H1 (cell line): ENCODE measurements around the gene DOK1. TPM values are rescaled to one million over a fixed set of nuclear protein-coding genes. Genes with fewer than 3 reads are reported as not detected.

Experiments used
- CTCF ChIA-PET: fragments of 300-600 bp; sonication (Branson Sonifier 250); formaldehyde crosslinking; loops from one replicate; lab custom pipeline; 2021; ENCODE audit not compliant: partially characterized antibody; lab: Charles Lee
- POLR2A ChIA-PET: fragments of 300-600 bp; sonication (Branson Sonifier 250); formaldehyde crosslinking; loops from one replicate; lab custom pipeline; 2021; ENCODE audit warnings: inconsistent platforms; ENCODE audit not compliant: partially characterized antibody; lab: Charles Lee
- DNase-seq, 2 experiments: peaks; one replicate each; pipeline versions ENCODE4 v3.0.0 to v3.0.0-alpha.2; 2010 to 2022; ENCODE audit warnings: low spot score in 2 of 2, low read depth in 1 of 2, mixed read lengths in 1 of 2
- FAIRE-seq: peaks from 2 replicates; lab custom pipeline; 2011; peaks lifted over from hg19 to GRCh38; lab: Jason Lieb, UNC
- H2AFZ ChIP-seq: 2 replicates; pipeline ENCODE4 v1.8.1; 2012; ENCODE audit warnings: low read length, inconsistent platforms
- H2AK5ac ChIP-seq: 2 replicates; pipeline ENCODE4 v1.6.1; 2013; ENCODE audit warnings: low read depth, low read length
- H2BK120ac ChIP-seq: replicated peaks from 2 replicates; pipeline ENCODE3; 2013; ENCODE audit warnings: low read depth, low read length, inconsistent platforms
- H2BK12ac ChIP-seq: 2 replicates; pipeline ENCODE4 v1.6.1; 2013; ENCODE audit warnings: low read depth, low read length
- H2BK15ac ChIP-seq: 2 replicates; pipeline ENCODE4 v1.6.1; 2013; ENCODE audit warnings: low read length
- H2BK20ac ChIP-seq: 2 replicates; pipeline ENCODE4 v1.6.1; 2013; ENCODE audit warnings: low read length
- H2BK5ac ChIP-seq: 2 replicates; pipeline ENCODE4 v1.6.1; 2013; ENCODE audit warnings: low read depth, low read length
- H3K14ac ChIP-seq: 2 replicates; pipeline ENCODE4 v1.6.1; 2013; ENCODE audit warnings: inconsistent platforms; ENCODE audit not compliant: insufficient read length
- H3K18ac ChIP-seq: 2 replicates; pipeline ENCODE4 v1.6.1; 2013; ENCODE audit warnings: low read length; ENCODE audit errors: extremely low read depth
- H3K23ac ChIP-seq: 2 replicates; pipeline ENCODE4 v1.6.1; 2013; ENCODE audit warnings: inconsistent platforms; ENCODE audit not compliant: insufficient read length
- H3K23me2 ChIP-seq: 2 replicates; pipeline ENCODE4 v1.6.1; 2013; ENCODE audit warnings: low read depth, low read length
- H3K27ac ChIP-seq: 2 replicates; pipeline ENCODE4 v1.6.1; 2011; ENCODE audit warnings: low read depth, low read length, inconsistent platforms
- H3K27me3 ChIP-seq, 4 experiments: replicated peaks in 1 of 4; 1 replicate in 1 of 4; 2 replicates in 3 of 4; pipeline versions ENCODE4 v1.6.1 to v1.8.1; 2011 to 2013; ENCODE audit warnings: low read length in 3 of 4, mild to moderate bottlenecking in 3 of 4, inconsistent platforms in 2 of 4, mixed read lengths in 2 of 4, moderate library complexity in 1 of 4; ENCODE audit not compliant: control insufficient read depth in 3 of 4, insufficient read depth in 3 of 4; ENCODE audit errors: extremely low read depth in 1 of 4
- H3K36me3 ChIP-seq, 4 experiments: 2 replicates each; pipeline versions ENCODE4 v1.6.1 to v1.8.1; 2011 to 2013; ENCODE audit warnings: mild to moderate bottlenecking in 4 of 4, low read length in 3 of 4, moderate library complexity in 2 of 4, control low read depth in 1 of 4, inconsistent platforms in 1 of 4; ENCODE audit not compliant: insufficient read depth in 4 of 4, control insufficient read depth in 2 of 4
- H3K4ac ChIP-seq: replicated peaks from 2 replicates; pipeline ENCODE3; 2013; ENCODE audit warnings: low read length, low read depth, mixed read lengths, inconsistent platforms; ENCODE audit not compliant: insufficient read length
- H3K4me1 ChIP-seq, 4 experiments: replicated peaks in 1 of 4; 1 replicate in 1 of 4; 2 replicates in 3 of 4; pipeline versions ENCODE4 v1.6.1 to v1.8.1; 2011 to 2013; ENCODE audit warnings: low read length in 3 of 4, inconsistent platforms in 2 of 4, mixed read lengths in 1 of 4; ENCODE audit not compliant: insufficient read depth in 4 of 4, control insufficient read depth in 3 of 4
- H3K4me2 ChIP-seq, 2 experiments: 2 replicates each; pipeline versions ENCODE4 v1.6.1 to v1.8.1; 2011 to 2013; ENCODE audit warnings: low read depth in 2 of 2, low read length in 2 of 2, control low read depth in 1 of 2, inconsistent platforms in 1 of 2, mild to moderate bottlenecking in 1 of 2; ENCODE audit not compliant: insufficient read depth in 1 of 2
- H3K4me3 ChIP-seq, 4 experiments: fragments of 200-600, 300-600 bp in 1 of 4; sonication (generic), shearing (Covaris generic), sonication (Bioruptor Twin) in 1 of 4; 2 replicates each; pipeline versions ENCODE4 v1.5.1 to v1.8.1; 2011 to 2016; ENCODE audit warnings: low read length in 4 of 4, low read depth in 3 of 4, control low read depth in 2 of 4, inconsistent platforms in 2 of 4, mild to moderate bottlenecking in 2 of 4, mixed read lengths in 1 of 4, moderate library complexity in 1 of 4; ENCODE audit not compliant: insufficient read depth in 2 of 4; ENCODE audit errors: extremely low read depth in 1 of 4
- H3K56ac ChIP-seq: replicated peaks from 2 replicates; pipeline ENCODE3; 2013; ENCODE audit warnings: low read depth, mild to moderate bottlenecking, mixed read lengths, low read length, inconsistent platforms; ENCODE audit not compliant: insufficient read length
- H3K79me1 ChIP-seq: 2 replicates; pipeline ENCODE4 v1.6.1; 2013; ENCODE audit warnings: low read depth, low read length, control low read depth
- H3K79me2 ChIP-seq, 2 experiments: 2 replicates each; pipeline versions ENCODE4 v1.6.1 to v1.8.1; 2012 to 2013; ENCODE audit warnings: low read length in 2 of 2, mild to moderate bottlenecking in 2 of 2, inconsistent platforms in 1 of 2; ENCODE audit not compliant: insufficient read depth in 2 of 2, control insufficient read depth in 1 of 2
- H3K9ac ChIP-seq, 4 experiments: replicated peaks in 1 of 4; 1 replicate in 1 of 4; 2 replicates in 3 of 4; pipeline versions ENCODE4 v1.6.1 to v1.8.1; 2011 to 2013; ENCODE audit warnings: low read depth in 3 of 4, low read length in 3 of 4, control low read depth in 2 of 4, mild to moderate bottlenecking in 2 of 4, moderate library complexity in 2 of 4, inconsistent platforms in 1 of 4; ENCODE audit errors: extremely low read depth in 1 of 4
- H3K9me3 ChIP-seq, 2 experiments: 2 replicates each; pipeline versions ENCODE4 v1.6.1 to v1.8.1; 2012 to 2013; ENCODE audit warnings: mild to moderate bottlenecking in 2 of 2, moderate library complexity in 2 of 2, control low read depth in 1 of 2, inconsistent platforms in 1 of 2, low read depth in 1 of 2, low read length in 1 of 2, mixed read lengths in 1 of 2; ENCODE audit not compliant: insufficient read depth in 2 of 2
- H4K20me1 ChIP-seq, 2 experiments: replicated peaks in 1 of 2; 2 replicates each; pipeline versions ENCODE3 to v1.8.1; 2011 to 2013; ENCODE audit warnings: inconsistent platforms in 2 of 2, low read length in 2 of 2, mild to moderate bottlenecking in 1 of 2; ENCODE audit not compliant: insufficient read depth in 2 of 2, control insufficient read depth in 1 of 2
- H4K5ac ChIP-seq: 2 replicates; pipeline ENCODE4 v1.6.1; 2013; ENCODE audit warnings: low read length, low read depth, mixed read lengths, inconsistent platforms; ENCODE audit not compliant: insufficient read length
- H4K8ac ChIP-seq: 2 replicates; pipeline ENCODE4 v1.8.0; 2013; ENCODE audit warnings: mild to moderate bottlenecking, moderate library complexity, low read length, inconsistent platforms; ENCODE audit not compliant: insufficient read depth; ENCODE audit errors: extremely low read depth
- H4K91ac ChIP-seq: replicated peaks from 2 replicates; pipeline ENCODE3; 2013; ENCODE audit warnings: low read length, mixed read lengths, inconsistent platforms; ENCODE audit not compliant: insufficient read length
- BACH1 ChIP-seq: IDR thresholded peaks from 2 replicates; pipeline ENCODE4 v1.6.1; 2012; ENCODE audit warnings: low read length, improper control_type of control experiment
- CBX5 ChIP-seq: fragments of 300-800, 300-1000 bp; sonication (generic); IDR thresholded peaks from 2 replicates; pipeline ENCODE4 v1.7.1; 2016; ENCODE audit warnings: antibody characterized with exemption, low read length, low read depth
- CREB1 ChIP-seq: IDR thresholded peaks from 2 replicates; pipeline ENCODE4 v1.6.1; 2012; ENCODE audit warnings: inconsistent platforms
- EGR1 ChIP-seq: IDR thresholded peaks from 2 replicates; pipeline ENCODE4 v1.6.1; 2011; ENCODE audit warnings: low read depth, low read length, borderline replicate concordance
- EP300 ChIP-seq, 2 experiments: IDR thresholded peaks; 1 replicate in 1 of 2; 2 replicates in 1 of 2; pipeline ENCODE4 v1.6.1; 2011 to 2012; ENCODE audit warnings: low read depth in 2 of 2, low read length in 2 of 2, mild to moderate bottlenecking in 2 of 2, borderline replicate concordance in 1 of 2, inconsistent platforms in 1 of 2, moderate library complexity in 1 of 2
- POU5F1 ChIP-seq: IDR thresholded peaks from 2 replicates; pipeline ENCODE4 v1.6.1; 2011; ENCODE audit warnings: low read depth, mild to moderate bottlenecking, low read length, moderate library complexity
- RFX5 ChIP-seq: IDR thresholded peaks from 2 replicates; pipeline ENCODE4 v1.6.1; 2011; ENCODE audit warnings: low read depth, low read length, improper control_type of control experiment, borderline replicate concordance
- RNF2 ChIP-seq: fragments of 200-900, 300-1000 bp; sonication (generic); IDR thresholded peaks from 2 replicates; pipeline ENCODE4 v1.7.1; 2016; ENCODE audit warnings: borderline replicate concordance, low read depth, mild to moderate bottlenecking, antibody characterized with exemption, low read length; ENCODE audit not compliant: poor library complexity, severe bottlenecking; ENCODE audit errors: missing control alignments
- SAP30 ChIP-seq: fragments of 300-600 bp; sonication (generic); IDR thresholded peaks from 2 replicates; pipeline ENCODE4 v1.7.1; 2012; ENCODE audit warnings: low read length, moderate library complexity, mild to moderate bottlenecking, inconsistent platforms; ENCODE audit not compliant: insufficient read depth, insufficient replicate concordance
- TAF7 ChIP-seq: optimal IDR thresholded peaks from 2 replicates; pipeline ENCODE3; 2011; ENCODE audit warnings: low read depth, mild to moderate bottlenecking, inconsistent platforms, low read length, moderate library complexity, borderline replicate concordance
- TCF12 ChIP-seq: IDR thresholded peaks from 2 replicates; pipeline ENCODE4 v1.6.1; 2011; ENCODE audit warnings: low read depth, mild to moderate bottlenecking, low read length
- WGBS, 2 experiments: shearing (Covaris generic) in 1 of 2; methylation state at CpG; one replicate each; pipeline versions ENCODE4 v1.1.6 to v1.1.7; 2013 to 2015; ENCODE audit warnings: low lambda C conversion rate in 2 of 2, mixed read lengths in 2 of 2, inconsistent platforms in 1 of 2, low coverage in 1 of 2, missing lambda C conversion rate in 1 of 2; ENCODE audit not compliant: insufficient replicate concordance in 2 of 2, insufficient coverage in 1 of 2, insufficient read length in 1 of 2; ENCODE audit errors: extremely low coverage in 1 of 2, missing lambda C conversion rate in 1 of 2; 5-methylcytosine and 5-hydroxymethylcytosine counted together
- polyA plus RNA-seq, 7 experiments: library from polyadenylated mRNA; depleted of rRNA in 3 of 7; stranded (reverse) in 5 of 7; unstranded in 2 of 7; fragments of >200 nt in 5 of 7; fragments of 200-250 nt in 2 of 7; gene quantifications; 1 replicate in 5 of 7; 2 replicates in 1 of 7; 4 replicates in 1 of 7; pipeline versions ENCODE4 v1.2.1 to v1.2.3, GENCODE V29; 2011 to 2013; ENCODE audit warnings: missing spikeins in 2 of 7, mixed read lengths in 2 of 7
- total RNA-seq: library from RNA; stranded (reverse); fragmentation: NEBNext Ultra II Directional; extraction: Animal tissue kit (Norgen Biotek cat#: 25700); gene quantifications from 2 replicates; pipeline ENCODE4 v1.2.1, GENCODE V29; 2021

DOK1 gene
- total and polyA plus RNA-seq, 2 of the 8 experiments (the other 6 are each of a cell fraction or from before 2014, with no cell fraction given), result 11.0 to 14.3 TPM

DNA sequence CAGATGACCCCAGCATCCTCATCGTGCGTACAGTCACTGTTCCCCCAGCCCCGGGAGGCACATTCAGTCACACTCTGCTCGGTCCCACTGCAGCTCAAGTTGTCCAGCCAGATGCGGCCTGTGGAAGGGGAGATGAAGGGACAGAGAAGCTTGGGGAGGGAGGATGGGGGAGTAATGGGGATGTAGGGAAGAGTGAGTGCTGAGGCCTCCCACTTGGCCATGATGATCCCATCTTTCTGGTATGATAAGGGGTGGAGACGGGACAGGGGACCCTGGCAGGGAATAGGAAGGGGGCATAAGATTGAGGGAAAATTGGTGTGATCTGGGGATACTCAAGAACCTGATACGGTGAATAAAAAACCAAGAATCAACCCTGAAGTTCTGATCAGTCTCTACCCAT lies 4.3 kb upstream of the DOK1 start:
- POLR2A ChIA-PET, result interaction anchor here (0.9 to 2.9 kb wide), 11 partner anchors 9 to 108 kb away, joined by 3 to 17 read pairs (median 4); partner anchors contain the start of genes AUP1, CCDC142, HTRA2 and LBX2
- H3K79me2 ChIP-seq, result no peaks in the 10 kb centered on the region

More for the DNA sequence above, 4.3 kb upstream of the DOK1 start:
- H2BK120ac ChIP-seq, result no peak overlapping the region
- no peak overlapping the region for H3K14ac ChIP-seq
- H4K8ac ChIP-seq, result no peak overlapping the region
- peaks cover 25% of the 10 kb centered on the region for H3K23me2 ChIP-seq
- no peak overlapping the region for H3K56ac ChIP-seq
- no peaks in the 10 kb centered on the region for H3K9me3 ChIP-seq
- no peak overlapping the region for H3K18ac ChIP-seq
- no peak overlapping the region for H4K5ac ChIP-seq
- H2AK5ac ChIP-seq, result peak overlapping the region; percentile 84; the same call in 1 of the 2 replicates
- CTCF ChIA-PET, result interaction anchor here (0.8 to 2.8 kb wide), 6 partner anchors 15 to 76 kb away, joined by 3 to 12 read pairs (median 4); no protein-coding TSS in a partner anchor
- no peak overlapping the region for H2BK12ac ChIP-seq
- no peak overlapping the region for H2BK20ac ChIP-seq
- no peak for TF ChIP-seq SAP30
- TF ChIP-seq POU5F1, result no peak
- TF ChIP-seq CREB1, result no peak
- TF ChIP-seq CBX5, result no peak
- no peak for TF ChIP-seq TAF7
- no peak for TF ChIP-seq EP300 (IDR thresholded peaks at IDR 0.05; ENCODE audit: borderline replicate concordance in 1 of 2, low read depth in 2 of 2, low read length in 2 of 2)
- TF ChIP-seq BACH1, result no peak
- no peak for TF ChIP-seq RNF2
- no peak for TF ChIP-seq EGR1
- TF ChIP-seq TCF12, result no peak
- no peak for TF ChIP-seq RFX5
- peak overlapping the region in 1 of 4 experiments; percentile 90; a peak in 1 of 8 replicates for H3K4me3 ChIP-seq
- peaks cover 4 to 61% (median 31%) of the 10 kb centered on the region in 4 experiments for H3K27me3 ChIP-seq
- WGBS, 2 experiments, result 82% methylated on average over 7 of the region's 7 CpGs; no CpG with 5 or more reads in 1 of the 2 experiments
- H2AFZ ChIP-seq, result no peak overlapping the region
- peak overlapping the region; percentile 77 to 84 for H3K4me2 ChIP-seq
- FAIRE-seq (no peak), DNase-seq (no peak)
- H3K36me3 ChIP-seq, result 0 out of 8 replicates have a peak, but pooled peaks cover 0 to 3% (median 0%) of the 10 kb centered on the region in 4 experiments
- no peak overlapping the region for H2BK5ac ChIP-seq
- H3K9ac ChIP-seq, result no peak overlapping the region
- H3K4me1 ChIP-seq, result peaks cover 5 to 18% (median 8%) of the 10 kb centered on the region in 4 experiments
- no peak overlapping the region for H3K23ac ChIP-seq
- peak overlapping the region; percentile 52 for H4K91ac ChIP-seq
- H3K27ac ChIP-seq, result no peak overlapping the region
- no peaks in the 10 kb centered on the region; the same call in 1 of the 2 replicates for H3K79me1 ChIP-seq
- no peak overlapping the region for H3K4ac ChIP-seq
- peaks cover 0 to 5% of the 10 kb centered on the region in 2 experiments for H4K20me1 ChIP-seq
- H2BK15ac ChIP-seq, result no peak overlapping the region; the same call in 1 of the 2 replicates
